ENCODE measurements around the gene MAL.

DNA sequence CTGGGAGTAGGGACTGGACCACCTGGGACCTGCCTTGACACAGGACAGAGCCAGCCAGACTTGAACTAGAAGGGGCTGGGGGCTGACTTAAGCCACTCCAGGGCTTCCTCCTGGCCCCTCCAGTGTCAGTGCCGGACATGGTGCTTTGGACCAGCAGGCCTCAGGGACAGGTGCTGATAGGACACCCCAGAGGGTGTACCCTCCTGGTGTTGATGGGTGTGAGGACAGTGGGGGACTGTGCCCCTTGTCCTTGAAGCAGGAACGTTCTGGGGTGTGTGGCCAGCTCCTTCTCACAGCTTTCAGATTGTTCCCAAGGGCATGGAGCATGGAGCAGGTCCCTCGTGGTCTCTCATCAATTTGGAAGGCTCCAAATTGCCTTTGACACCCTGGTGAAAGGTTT is 6.8 kb downstream of the MAL start:
- TF ChIP-seq POLR2AphosphoS5 (IDR thresholded peaks at IDR 0.05) (no peak), POLR2A (IDR thresholded peaks at IDR 0.05) (no peak)

Measured in stomach (tissue), 4 donors.